SK-N-MC (cell line): ENCODE data around the gene MS4A4A.
"Not testable (repeated sequence)": the region's sequence is repeated elsewhere in the genome, so short reads cannot be mapped to it uniquely, and the experiment has no call there.

Source experiments
- DNase-seq: peaks from one replicate; pipeline ENCODE4 v3.0.0-alpha.2; 2011; ENCODE audit warnings: low read depth, low spot score
- H3K27ac ChIP-seq: fragments of 200-600 bp; sonication (generic); 2 replicates; pipeline ENCODE4 v1.5.1; 2016; ENCODE audit warnings: mixed run types
- H3K36me3 ChIP-seq: fragments of 200-600 bp; sonication (generic); 2 replicates; pipeline ENCODE4 v1.6.1; 2017; ENCODE audit warnings: antibody characterized with exemption, low read length, mixed read lengths; ENCODE audit not compliant: insufficient read depth
- H3K4me3 ChIP-seq: fragments of 200-600 bp; sonication (generic); 2 replicates; pipeline ENCODE4 v1.5.1; 2016
- H3K9ac ChIP-seq: fragments of 200-600 bp; sonication (generic); 2 replicates; pipeline ENCODE4 v1.8.0; 2017; ENCODE audit warnings: mixed run types, mixed read lengths; ENCODE audit not compliant: insufficient read length
- H3K9me3 ChIP-seq: fragments of 200-600 bp; sonication (generic); 2 replicates; pipeline ENCODE4 v1.6.1; 2017; ENCODE audit warnings: low read depth, mild to moderate bottlenecking, antibody characterized with exemption, low read length, moderate library complexity, mixed read lengths
- EZH2 ChIP-seq: fragments of 200-600 bp; sonication (generic); IDR thresholded peaks from one replicate; pipeline ENCODE4 v1.6.1; 2017; ENCODE audit warnings: antibody characterized with exemption
- FOXP2 ChIP-seq: optimal IDR thresholded peaks from 2 replicates; pipeline ENCODE3; 2011; ENCODE audit warnings: mild to moderate bottlenecking, moderate library complexity; ENCODE audit not compliant: insufficient read depth; ENCODE audit errors: extremely low read length, control extremely low read depth
- POLR2AphosphoS5 ChIP-seq: IDR thresholded peaks from 2 replicates; pipeline ENCODE4 v1.6.1; 2012; ENCODE audit warnings: mild to moderate bottlenecking, low read depth, low read length, borderline replicate concordance

MS4A4A gene

GRCh38 chr11:60288531-60288930 lies 8.1 kb downstream of the MS4A4A start:
- no peak for TF ChIP-seq EZH2
- TF ChIP-seq FOXP2: no peak
- TF ChIP-seq POLR2AphosphoS5: no peak
- H3K9me3 ChIP-seq: no peaks in the 10 kb centered on the region
- no peak overlapping the region for H3K4me3 ChIP-seq
- H3K9ac ChIP-seq: no peak overlapping the region
- no peak for DNase-seq
- H3K36me3 ChIP-seq: no peaks in the 10 kb centered on the region
- no peak overlapping the region for H3K27ac ChIP-seq

- TF ChIP-seq POLR2AphosphoS5 (no peak), FOXP2 (no peak), EZH2 (no peak)
- no peak overlapping the region for H3K4me3 ChIP-seq
Observed at GRCh38 chr11:60292145-60292544, 11.7 kb downstream of the MS4A4A start.

GRCh38 chr11:60301178-60301577 lies 20.7 kb downstream of the MS4A4A start:
- no peak overlapping the region for H3K27ac ChIP-seq
- no peak for DNase-seq
- no peak overlapping the region for H3K9ac ChIP-seq
- H3K4me3 ChIP-seq: no peak overlapping the region
- H3K9me3 ChIP-seq: no peaks in the 10 kb centered on the region
- TF ChIP-seq POLR2AphosphoS5 (no peak), FOXP2 (no peak)
- no peaks in the 10 kb centered on the region for H3K36me3 ChIP-seq

More at GRCh38 chr11:60292145-60292544, 11.7 kb downstream of the MS4A4A start:
- no peaks in the 10 kb centered on the region for H3K9me3 ChIP-seq
- no peak overlapping the region for H3K9ac ChIP-seq
- H3K36me3 ChIP-seq: no peaks in the 10 kb centered on the region
- no peak for DNase-seq
- H3K27ac ChIP-seq: no peak overlapping the region

GRCh38 chr11:60301884-60302283 lies 21.4 kb downstream of the MS4A4A start:
- H3K4me3 ChIP-seq, DNase-seq, H3K27ac ChIP-seq, H3K9me3 ChIP-seq, H3K36me3 ChIP-seq, H3K9ac ChIP-seq: not testable (repeated sequence)

- Histone ChIP-seq H3K4me3 (no peak overlapping the region), H3K36me3 (no peaks in the 10 kb centered on the region), H3K9me3 (no peaks in the 10 kb centered on the region), H3K27ac (no peak overlapping the region), H3K9ac (no peak overlapping the region)
- TF ChIP-seq EZH2 (no peak), POLR2AphosphoS5 (no peak), FOXP2 (no peak)
- DNase-seq: no peak
Observed at GRCh38 chr11:60303661-60304060, 23.2 kb downstream of the MS4A4A start.

- Histone ChIP-seq H3K27ac (no peak overlapping the region), H3K36me3 (no peaks in the 10 kb centered on the region), H3K9me3 (no peaks in the 10 kb centered on the region), H3K4me3 (no peak overlapping the region), H3K9ac (no peak overlapping the region)
- TF ChIP-seq FOXP2 (no peak), POLR2AphosphoS5 (no peak), EZH2 (no peak)
- no peak for DNase-seq
Observed at GRCh38 chr11:60305906-60306619, 25.6 kb downstream of the MS4A4A start.

- no peak overlapping the region for H3K27ac ChIP-seq
- H3K9me3 ChIP-seq: no peaks in the 10 kb centered on the region
- no peak overlapping the region for H3K9ac ChIP-seq
- TF ChIP-seq FOXP2: no peak
- DNase-seq: no peak
- no peak overlapping the region for H3K4me3 ChIP-seq
- no peaks in the 10 kb centered on the region for H3K36me3 ChIP-seq
Observed at GRCh38 chr11:60307507-60308195, 27.2 kb downstream of the MS4A4A start.

- H3K36me3 ChIP-seq: no peaks in the 10 kb centered on the region
- no peak overlapping the region for H3K9ac ChIP-seq
- TF ChIP-seq FOXP2 (no peak), EZH2 (no peak), POLR2AphosphoS5 (no peak)
- no peaks in the 10 kb centered on the region for H3K9me3 ChIP-seq
- H3K27ac ChIP-seq: no peak overlapping the region
- no peak for DNase-seq
- H3K4me3 ChIP-seq: no peak overlapping the region
Observed at GRCh38 chr11:60310407-60310998, 30.0 kb downstream of the MS4A4A start.

GRCh38 chr11:60314635-60315321 lies 34.3 kb downstream of the MS4A4A start:
- H3K4me3 ChIP-seq: no peak overlapping the region
- TF ChIP-seq EZH2: no peak
- no peak for TF ChIP-seq POLR2AphosphoS5
- TF ChIP-seq FOXP2: no peak
- H3K9ac ChIP-seq: no peak overlapping the region

More at GRCh38 chr11:60314635-60315321, 34.3 kb downstream of the MS4A4A start:
- Histone ChIP-seq H3K27ac (no peak overlapping the region), H3K9me3 (no peaks in the 10 kb centered on the region), H3K36me3 (no peaks in the 10 kb centered on the region)
- DNase-seq: no peak
